CD4-positive, alpha-beta T cell treated with Interleukin-4 for 1 hour (primary cell): Measurements from ENCODE around the gene ZDBF2.
"Not testable (repeated sequence)": the region's sequence is repeated elsewhere in the genome, so short reads cannot be mapped to it uniquely, and the experiment has no call there.

Experiments used
- DNase-seq, 2 donors: peaks; one replicate each; pipeline ENCODE4 v3.0.0-alpha.2; 2020 to 2022

The ZDBF2 gene

DNA sequence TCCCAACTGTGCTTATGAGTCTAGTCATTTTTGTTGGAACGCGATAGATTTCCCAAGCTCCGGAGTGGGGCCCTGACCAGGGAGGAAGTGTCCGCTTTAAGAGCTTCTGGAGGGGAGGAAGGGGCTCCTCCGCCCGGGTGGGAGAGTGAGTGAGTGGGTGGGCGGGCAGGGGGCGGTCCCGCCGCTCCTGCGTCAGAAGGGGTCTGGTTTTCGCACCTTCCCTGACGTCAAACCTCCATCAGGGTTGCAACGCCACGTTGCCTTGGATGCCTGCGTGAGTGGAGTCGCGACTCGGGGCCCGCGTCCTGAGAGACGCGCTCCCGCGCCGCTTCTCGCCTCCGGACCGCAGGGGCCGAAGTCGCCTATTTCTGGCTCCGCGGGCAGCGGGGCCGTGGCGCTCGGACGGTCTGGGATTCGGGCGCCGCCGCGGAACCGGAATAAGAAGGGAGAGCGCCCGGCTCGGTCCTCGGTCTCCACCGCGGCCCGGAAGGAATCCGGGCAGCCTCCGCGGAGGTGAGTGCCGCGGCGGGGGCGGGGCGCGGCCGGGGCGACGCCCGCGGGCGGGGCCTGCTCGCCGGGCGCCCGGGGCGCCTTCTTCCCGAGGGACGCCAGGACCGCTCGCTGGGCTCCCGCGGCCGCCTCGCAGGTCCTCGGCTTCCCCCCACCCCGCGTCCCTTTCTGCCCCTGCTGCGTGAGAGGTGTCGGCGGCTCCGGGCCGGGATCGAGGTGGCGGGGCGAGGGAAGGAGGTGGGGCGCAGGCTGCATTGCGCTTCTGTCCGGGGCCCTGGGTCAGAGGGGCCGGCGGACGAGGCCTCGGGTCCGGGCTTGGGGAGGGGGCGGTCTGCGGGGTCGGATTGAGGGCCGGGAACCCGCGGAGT is at the start of gene ZDBF2:
TSS of gene ZDBF2 (plus strand) at position 230 of the 878 bp plus-strand sequence. CDS start 7,187 bp downstream, outside the sequence.
- DNase-seq, result peak; percentile 49 to 54

DNA sequence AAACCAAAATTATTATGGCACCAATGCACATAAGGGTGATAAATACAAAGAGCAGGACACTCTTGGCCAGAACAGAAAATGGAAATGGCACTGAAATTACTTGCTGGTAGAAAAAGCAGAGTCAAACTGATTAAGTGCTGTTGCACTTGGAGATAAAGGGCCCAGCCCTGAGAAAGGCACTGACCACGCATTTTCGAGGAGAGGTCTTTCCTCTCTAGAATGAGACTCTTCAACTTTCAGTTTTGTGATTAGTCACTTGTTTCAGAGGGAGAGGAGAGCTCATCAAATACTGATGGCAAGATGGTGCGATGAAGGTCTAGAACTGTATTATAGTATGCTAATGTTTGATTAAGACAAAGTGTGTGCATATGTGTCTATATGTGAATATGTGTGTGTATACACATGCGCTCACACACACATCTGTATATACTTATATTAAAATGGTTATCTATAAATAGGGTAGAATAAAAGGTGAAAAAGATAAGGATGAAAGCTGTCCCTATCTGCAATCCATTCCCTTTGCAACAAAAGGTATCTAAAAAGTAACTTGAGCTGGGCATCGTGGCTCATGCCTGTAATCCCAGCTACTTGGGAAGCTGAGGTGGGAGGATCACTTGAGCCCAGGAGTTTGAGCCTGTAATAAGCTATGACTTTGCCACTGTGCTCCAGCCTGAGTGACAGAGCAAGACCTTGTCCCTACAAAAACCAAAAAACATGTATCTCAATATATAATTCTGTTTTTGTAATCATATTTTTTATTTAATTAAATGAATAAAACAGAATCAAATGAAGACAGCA is 48.8 kb upstream of the ZDBF2 start:
- no peak for DNase-seq

DNA sequence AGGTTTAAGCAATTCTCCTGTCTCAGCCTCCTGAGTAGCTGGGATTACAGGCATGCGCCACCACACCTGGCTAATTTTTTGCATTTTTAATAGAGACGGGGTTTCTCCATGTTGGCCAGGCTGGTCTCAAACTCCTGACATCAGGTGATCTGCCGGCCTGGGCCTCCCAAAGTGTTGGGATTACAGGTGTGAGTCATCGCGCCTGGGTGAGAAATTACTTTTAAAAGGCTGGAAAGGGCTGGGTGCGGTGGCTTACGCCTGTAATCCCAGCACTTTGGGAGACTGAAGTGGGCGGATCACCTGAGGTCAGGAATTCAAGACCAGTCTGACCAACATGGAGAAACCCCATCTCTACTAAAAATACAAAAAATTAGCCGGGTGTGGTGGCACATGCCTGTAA is 45.8 kb upstream of the ZDBF2 start:
- not testable (repeated sequence) for DNase-seq

DNA sequence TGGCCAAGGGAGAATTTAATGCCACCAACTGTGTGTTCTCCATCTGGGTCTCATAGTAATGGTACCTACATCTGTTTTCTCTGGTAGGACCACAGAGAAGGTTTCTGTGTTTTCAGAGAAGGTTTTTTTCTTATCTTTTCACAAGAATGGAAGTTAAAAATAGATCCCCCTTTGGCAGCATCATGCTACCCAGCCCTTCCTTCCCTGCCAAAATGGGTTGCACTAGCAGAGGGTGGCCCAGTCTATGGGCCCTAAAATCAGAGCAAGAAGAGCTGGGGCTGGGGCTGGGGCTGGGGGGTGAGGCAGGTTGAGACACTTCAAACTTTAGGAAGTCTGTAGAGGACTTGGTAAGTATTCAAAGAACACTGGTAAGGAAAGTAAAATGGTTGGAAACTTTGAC is 44.8 kb upstream of the ZDBF2 start:
- DNase-seq, result no peak

DNA sequence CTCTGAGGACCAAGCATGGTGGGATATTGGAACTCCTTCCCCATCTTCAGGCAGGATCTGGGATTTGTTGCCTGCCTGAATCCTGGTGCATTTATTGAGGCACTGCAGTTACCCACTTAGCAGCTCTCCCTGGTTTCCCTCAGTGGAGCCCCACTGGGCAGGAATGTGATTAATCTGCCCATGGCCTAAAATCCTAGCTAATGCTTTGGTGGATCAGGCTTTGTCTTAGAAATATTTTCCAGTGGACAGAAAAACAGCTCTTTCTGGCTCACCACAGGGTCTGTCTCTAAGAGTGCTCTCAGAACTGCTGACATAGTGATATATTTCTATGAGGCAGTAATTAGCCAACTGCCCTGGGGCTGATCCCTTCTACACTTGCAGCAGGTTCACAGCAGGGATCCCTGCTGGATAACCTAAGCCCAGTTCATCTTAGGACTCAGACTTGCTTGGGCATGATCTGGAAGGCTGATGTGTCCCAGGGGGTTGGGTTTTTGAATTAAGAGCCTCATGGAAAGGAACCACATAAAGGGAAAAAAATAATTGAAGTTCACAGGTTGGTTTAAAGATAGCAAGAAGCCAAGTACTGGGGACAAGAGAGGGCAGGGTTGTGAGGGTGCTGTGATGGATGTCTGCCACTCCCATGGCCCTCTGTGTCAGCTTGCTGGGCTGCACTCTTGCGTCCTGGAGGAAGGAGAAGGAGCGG is 44.3 kb upstream of the ZDBF2 start:
- no peak for DNase-seq

DNA sequence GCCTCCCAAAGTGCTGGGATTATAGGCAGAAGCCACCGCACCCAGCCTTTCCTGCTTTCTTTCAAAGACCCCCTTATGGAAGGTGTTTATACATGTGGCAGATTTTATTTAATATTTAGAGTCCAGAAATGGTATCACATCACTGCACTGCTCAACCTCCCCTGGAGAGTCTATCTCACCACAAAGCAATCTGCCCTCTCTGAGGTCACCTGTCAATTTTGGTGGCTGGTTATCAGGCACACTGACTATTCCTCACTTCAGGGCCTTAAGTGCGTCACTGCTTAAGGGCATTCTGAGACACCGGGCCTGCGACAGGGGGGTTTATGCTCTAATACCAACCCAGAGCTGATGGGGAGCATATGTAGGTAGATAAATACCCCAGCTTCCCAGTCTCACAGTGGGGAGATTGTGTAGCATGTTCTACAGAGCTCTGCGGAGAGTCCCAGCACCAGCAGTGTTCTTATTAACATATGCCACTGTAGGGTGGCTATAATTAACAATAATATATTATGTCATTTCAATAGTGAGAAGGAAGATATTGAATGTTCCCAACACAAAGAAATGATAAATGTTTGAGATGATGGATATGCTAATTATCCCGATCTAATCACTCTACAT is 42.7 kb upstream of the ZDBF2 start:
- no peak for DNase-seq

DNA sequence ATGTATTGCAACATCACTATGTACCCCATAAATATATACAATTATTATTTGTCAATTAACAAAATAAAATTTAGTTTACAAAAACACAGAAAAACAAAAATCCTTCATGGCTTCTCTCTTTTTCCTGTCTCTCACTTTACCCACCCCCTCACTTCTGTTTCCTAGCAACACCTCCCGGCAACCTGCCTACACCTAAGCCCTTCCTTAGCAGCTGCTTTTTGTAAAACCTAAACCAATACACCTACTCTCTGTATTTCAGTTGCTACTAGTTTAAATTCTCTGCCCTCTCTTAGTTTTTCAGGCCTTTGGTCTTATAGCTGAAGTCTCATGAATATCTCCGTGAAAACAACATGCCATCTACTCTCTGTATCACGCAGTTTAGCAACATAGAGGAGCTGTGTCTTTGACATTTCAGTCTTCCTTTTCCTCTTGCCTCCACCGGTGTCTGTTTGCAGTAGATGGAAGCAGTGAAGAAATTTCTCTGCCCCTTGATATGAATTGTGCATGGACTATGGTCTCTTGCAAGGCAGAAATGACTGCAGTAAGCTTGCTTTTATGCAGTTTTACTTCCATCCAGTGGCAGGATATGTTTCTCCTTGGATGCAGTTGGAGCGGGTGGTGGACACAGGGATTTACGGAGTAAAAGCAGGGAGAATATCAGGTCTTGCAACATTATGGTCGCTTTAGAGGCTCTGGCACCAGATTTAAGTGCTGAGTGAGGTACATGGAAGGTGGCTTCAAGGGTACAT is 42.0 kb upstream of the ZDBF2 start:
- DNase-seq, result no peak

DNA sequence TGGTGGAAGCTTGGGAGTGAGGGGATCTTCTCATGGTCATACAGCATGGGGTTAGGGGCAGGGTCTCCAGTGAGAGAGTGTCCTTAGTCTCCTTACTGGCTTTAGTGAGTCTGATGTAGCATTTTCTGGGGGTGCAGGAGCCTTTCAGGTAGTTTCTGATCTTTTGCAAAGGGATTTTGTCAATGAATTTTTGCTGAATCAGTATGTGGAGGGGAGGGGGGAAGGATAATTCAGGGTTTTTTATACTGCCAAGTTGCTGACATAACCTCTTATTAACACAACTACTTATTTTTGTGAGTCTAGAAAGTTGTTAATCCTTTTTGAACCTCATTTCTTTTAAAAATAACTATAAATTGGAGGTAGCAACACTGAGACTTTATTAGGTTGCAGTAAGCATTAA is 35.3 kb upstream of the ZDBF2 start:
- no peak for DNase-seq

DNA sequence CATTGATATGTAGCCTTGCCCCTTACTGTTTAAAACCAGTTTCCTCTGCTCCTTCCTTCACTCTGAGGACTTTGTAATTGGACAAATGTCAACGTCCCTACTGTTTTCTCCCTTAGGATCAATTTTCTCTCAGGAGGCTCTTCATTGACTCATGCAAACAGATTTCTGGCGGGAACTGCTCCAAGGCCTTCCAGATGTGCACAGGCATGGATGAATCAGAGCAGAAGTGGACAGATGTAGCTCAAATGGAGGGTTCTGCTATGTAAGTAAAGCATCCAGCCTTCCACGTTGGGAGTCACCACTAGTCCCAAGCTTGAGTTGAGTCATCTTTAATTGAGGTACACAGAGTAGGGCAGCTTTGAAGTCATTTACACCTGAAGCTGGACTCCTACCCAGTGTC is 34.1 kb upstream of the ZDBF2 start:
- DNase-seq, result no peak

DNA sequence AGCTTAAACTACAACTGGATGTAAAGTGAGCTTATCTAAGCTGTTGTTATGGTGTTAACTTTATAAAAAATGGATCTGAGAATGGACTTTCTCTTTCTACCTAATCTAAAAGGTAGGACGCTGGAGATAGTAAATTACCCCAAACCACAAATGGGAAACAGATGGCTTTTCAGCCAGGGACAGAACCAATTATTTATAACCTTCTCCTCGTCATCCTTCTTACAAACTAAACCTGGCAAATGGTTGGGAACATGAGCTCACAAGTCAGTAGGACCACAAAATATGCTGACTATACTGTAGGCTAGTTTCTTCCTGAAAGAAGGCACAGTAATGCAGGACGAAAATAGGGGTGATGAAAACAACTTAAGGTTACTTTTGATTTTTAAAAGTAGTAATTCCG is 32.7 kb upstream of the ZDBF2 start:
- DNase-seq, result no peak

DNA sequence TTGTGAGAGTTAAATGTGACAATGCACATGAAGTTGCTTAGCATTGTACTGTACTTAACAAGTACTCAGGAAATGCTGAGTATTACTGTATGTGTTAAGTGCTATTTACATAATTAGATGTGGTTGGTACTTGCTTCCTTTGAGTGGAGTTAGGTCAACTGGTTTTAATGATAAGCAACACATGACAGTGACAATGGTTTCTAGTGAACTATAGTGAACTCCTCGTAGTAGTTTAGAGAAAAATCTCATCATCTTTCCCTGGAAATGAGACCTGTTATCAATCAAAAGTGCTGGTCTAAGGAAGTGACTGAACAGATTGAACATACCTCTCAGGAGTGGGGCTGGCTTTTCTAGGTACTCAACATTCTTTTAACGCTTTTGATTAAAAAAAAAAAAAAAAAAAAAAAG is 29.2 kb upstream of the ZDBF2 start:
- peak in 1 of 2 donors; percentile 4 for DNase-seq

DNA sequence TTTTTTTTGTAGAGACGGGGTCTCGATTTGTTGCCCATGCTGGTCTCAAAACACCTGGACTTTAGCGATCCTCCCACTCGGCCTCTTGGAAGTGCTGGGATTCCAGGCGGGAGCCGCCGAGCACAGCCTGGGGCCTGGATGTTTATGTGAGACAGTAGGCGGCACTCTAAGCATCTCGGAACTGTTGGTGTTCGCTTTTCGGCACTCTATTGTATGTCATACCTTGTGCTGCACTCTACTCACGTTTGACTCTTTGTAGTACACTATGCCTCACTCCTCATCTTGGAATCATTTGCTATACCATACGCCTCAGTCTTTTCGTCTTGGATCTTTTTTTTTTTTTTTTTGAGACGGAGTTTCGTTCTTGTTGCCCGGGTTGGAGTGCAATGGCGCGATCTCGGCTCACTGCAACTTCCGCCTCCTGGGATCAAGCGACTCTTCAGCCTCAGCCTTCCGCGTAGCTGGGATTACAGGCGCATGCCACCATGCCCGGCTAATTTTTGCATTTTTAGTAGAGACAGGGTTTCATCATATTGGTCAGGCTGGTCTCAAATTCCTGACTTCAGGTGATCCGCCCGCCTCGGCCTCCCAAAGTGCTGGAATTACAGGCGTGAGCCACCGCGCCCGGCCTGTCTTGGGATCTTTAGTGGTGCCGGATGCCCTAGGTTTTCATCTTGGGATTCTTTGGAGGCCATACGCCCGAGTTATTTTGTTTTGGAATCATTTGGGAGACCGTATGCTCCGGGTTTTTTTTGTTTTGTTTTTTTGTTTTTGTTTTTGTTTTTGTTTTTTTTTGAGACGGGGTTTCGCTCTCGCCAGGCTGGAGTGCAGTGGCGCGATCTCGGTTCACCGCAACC is 24.2 kb upstream of the ZDBF2 start:
- no peak for DNase-seq

DNA sequence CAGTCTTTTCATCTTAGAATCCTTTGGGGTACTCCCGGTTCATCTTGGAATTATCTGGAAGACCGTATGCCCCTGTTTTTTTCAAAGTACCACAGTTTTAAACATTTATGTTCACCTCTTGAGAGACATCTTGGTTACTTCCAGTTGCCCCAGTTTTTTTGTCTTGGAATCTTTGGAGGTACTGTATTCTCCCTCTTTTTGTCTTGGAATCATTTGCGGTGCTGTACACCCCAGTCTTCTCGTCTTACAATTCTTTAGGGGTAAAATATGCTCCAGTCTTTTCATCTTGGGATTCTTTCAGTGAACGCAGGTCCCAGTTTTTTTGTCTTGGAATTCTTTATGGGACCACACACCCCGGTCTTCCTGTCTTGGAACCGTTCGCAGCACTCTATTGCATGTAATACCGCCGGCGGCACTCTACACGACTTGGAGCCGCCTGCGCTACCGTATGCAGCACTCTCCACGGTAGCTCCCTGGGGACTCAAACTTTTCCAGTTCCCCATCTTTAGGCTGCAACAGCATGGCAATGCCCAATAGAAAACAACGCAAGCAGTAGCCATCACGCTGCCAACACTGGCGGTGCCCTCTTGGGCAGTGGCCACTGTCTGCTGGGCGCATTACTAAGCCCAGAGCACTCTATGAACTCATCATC is 21.2 kb upstream of the ZDBF2 start:
- DNase-seq, result no peak

DNA sequence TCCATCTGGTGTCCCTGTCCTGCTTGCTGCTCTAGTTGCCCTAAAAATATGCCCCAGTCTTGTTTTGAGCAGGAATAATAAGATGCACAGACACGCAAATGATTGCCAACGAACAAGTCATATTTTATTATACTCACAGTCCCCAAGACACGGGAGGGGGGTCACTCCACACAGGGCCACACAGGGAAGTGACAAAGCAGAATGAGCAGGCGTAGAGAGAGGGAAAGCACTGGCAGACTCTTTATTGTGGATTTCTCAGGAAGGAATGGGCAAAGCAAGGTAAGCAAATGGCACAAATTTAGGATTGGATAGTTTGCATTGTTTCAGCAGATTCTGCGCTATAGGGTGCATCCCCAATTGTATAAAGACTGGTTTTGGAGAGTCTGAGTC is 20.7 kb upstream of the ZDBF2 start:
- DNase-seq, result no peak

DNA sequence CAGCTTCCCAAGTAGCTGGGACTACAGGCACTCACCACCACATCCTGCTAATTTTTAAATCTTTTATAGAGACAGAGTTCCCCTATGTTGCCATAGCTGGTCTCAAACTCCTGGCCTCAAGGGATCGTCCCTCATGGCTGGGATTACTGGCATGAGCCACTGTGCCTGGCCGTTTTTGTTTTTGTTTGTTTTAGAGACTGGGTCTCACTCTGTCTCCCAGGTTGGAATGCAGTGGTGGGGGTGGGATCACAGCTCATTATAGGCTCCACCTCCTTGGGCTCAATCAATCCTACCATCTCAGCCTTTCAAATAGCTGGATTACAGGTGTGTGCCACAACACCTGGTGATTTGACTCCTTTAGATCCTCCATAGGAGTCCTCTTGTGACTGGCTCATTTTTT is 19.5 kb upstream of the ZDBF2 start:
- DNase-seq, result no peak

DNA sequence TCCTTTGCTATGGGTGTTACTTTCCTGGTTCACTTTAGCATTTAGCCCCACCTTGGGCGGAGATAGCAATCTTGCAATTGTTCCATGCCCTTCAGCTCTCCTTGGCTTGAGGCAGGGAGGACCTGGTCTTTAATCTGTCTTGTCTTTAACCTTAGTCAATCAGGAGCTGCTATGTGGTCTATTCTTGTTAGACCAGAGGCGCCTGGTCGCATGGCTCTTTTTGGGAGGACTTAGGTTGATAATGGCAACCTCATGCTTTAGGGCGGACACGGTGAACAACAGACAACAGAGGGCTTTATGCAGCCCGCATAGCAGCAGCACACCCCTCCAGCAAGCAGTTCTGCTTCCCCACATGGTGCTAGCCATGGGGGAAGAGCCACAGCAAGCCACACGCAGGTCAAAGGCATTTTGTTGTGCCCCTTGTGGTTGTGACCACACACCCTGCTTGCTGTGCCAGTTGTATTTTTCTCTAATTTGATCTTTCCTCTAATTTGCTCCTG is 17.7 kb upstream of the ZDBF2 start:
- no peak for DNase-seq

DNA sequence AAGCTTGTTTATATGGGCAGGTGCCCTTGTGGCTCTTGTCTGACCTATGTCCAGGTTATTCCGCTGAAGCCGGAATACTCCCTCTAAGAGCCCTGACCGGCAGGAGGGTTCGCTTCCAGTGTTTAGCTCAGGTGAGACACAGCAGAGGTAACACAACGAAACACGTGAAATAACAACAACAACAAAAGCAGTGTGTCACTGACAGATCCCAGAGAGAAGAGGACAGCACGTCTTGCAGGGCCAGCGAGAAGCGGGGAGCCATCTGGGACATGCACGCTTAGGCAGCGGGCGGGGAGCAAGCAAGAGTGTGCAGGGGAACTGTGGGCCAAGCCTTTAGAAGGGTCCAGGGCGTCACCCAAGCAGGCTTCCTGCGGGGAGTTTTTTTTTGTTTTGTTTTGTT is 17.1 kb upstream of the ZDBF2 start:
- no peak for DNase-seq

DNA sequence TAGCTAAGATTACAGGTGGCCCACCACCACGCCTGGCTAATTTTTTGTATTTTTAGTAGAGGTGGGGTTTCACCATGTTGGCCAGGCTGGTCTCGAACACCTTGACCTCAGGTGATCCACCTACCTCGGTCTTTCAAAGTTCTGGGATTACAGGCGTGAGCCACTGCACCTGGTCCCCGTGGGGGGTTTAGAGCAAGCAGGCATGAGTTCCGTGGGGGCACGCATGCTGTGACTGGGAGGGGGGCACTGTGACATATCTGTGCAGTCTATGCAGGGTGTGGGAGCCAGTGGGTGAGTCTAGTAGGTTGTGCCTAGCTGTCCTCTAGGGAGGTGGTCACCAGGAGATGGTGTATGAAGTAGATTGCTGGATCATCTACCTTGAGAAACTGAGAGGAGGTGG is 16.6 kb upstream of the ZDBF2 start:
- DNase-seq, result no peak

DNA sequence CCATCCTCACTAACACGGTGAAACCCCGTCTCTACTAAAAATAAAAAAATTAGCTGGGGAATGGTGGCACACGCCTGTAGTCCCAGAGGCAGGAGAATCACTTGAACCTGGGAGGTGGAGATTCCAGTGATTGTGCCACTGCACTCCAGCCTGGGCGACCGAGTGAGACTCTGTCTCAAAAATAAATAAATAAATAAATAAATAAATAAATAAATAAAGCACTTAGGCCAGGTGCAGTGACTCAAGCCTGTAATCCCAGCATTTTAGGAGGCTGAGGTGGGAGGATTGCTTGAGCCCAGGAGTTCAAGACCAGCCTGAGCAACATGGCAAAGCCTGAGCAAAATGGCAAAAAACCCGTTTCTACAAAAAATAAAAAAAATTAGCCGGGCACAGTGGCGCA is 15.8 kb upstream of the ZDBF2 start:
- not testable (repeated sequence) for DNase-seq

DNA sequence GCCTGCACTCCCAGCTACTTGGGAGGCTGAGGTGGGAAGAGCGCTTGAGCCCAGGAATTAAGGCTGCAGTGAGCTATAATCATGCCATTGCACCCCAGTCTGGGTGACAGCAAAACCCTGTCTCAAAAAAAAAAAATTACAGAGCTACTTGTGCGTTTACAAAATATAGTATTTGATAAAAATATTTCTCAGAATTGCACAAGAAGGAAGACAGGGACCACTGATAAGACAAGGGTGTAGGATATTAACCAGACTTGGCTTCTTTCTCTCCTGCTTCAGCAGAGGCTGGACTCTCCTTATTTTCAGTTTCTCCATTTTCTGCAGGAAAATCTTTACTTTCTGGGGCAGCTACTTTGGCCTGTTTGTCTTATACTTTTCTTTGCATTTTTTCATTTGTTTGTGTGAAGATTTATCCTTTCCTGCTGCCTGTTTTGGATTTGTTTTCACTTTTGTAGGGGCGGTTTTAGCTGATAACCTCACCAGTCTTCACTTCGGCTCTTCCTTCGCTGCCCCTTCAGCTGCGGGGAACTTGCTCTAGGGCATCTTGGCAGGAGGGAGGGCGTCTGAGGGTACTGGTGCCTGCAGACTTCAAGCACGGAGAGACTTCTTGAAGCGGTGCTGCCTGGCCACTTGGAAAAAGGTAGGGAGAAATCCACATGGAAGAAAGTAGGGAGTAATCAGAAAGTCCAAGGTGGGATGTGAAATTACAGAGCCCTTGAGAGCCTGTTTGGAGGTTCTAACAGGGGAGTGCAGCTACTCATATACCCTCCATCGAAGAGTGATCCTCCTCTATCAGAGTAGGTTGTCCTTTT is 14.9 kb upstream of the ZDBF2 start:
- DNase-seq, result no peak
